Activated CD4-positive, CD25-positive, alpha-beta regulatory T cell (primary cell): Measurements from ENCODE around the gene TNFRSF6B.

Source experiments
- DNase-seq, 4 experiments: peaks; one replicate each; lab custom pipeline; 2025; lab: John Stamatoyannopoulos, UW

TNFRSF6B gene

GRCh38 chr20:63739130-63740069 lies 42.9 kb downstream of the TNFRSF6B start, which contains the start of gene SLC2A4RG:
TSS of gene SLC2A4RG (plus strand) at chr20:63739776. CDS start at chr20:63739913, 137 bp downstream.
- DNase-seq, result peak in 3 of 4 experiments; percentile 30 to 57 (median 55)

- DNase-seq, result peak in 2 of 4 experiments; percentile 37 to 48
Observed at GRCh38 chr20:63740070-63740626, 43.7 kb downstream of the TNFRSF6B start.

GRCh38 chr20:63740627-63741353 lies 44.3 kb downstream of the TNFRSF6B start:
- no peak for DNase-seq

GRCh38 chr20:63741354-63741675 lies 44.9 kb downstream of the TNFRSF6B start:
- DNase-seq, result no peak

GRCh38 chr20:63741676-63742380 lies 45.4 kb downstream of the TNFRSF6B start:
- no peak for DNase-seq

GRCh38 chr20:63742381-63743024 lies 46.1 kb downstream of the TNFRSF6B start:
- DNase-seq, result no peak

- no peak for DNase-seq
Observed at GRCh38 chr20:63743210-63743970, 46.9 kb downstream of the TNFRSF6B start.

- no peak for DNase-seq
Observed at GRCh38 chr20:63744158-63744557, 47.7 kb downstream of the TNFRSF6B start.

GRCh38 chr20:63744574-63745423 lies 48.3 kb downstream of the TNFRSF6B start:
- DNase-seq, result no peak

GRCh38 chr20:63745424-63745805 lies 49.0 kb downstream of the TNFRSF6B start:
- DNase-seq, result no peak

- no peak for DNase-seq
Observed at GRCh38 chr20:63745961-63746731, 49.7 kb downstream of the TNFRSF6B start.

- DNase-seq, result no peak
Observed at GRCh38 chr20:63746751-63747315, 50.4 kb downstream of the TNFRSF6B start.

GRCh38 chr20:63747622-63748069 lies 51.2 kb downstream of the TNFRSF6B start:
- no peak for DNase-seq
